K562 (cell line): ENCODE data around the gene MRNIP. TPM values are rescaled to one million over a fixed set of nuclear protein-coding genes. Genes with fewer than 3 reads are reported as not detected.

ENCODE experiments used
- ARNT ChIP-seq, 2 experiments: fragments of 450-650 bp; IDR thresholded peaks; 2 replicates each; pipeline ENCODE4 v1.6.1; 2016; ENCODE audit warnings: mild to moderate bottlenecking in 1 of 2
- CHCHD3 ChIP-seq: fragments of 250-450 bp; sonication (Bioruptor Pico); IDR thresholded peaks from 2 replicates; pipeline ENCODE4 v2.1.2; 2022; ENCODE audit warnings: mild to moderate bottlenecking
- CREM ChIP-seq: IDR thresholded peaks from 2 replicates; pipeline ENCODE4 v1.6.1; 2014; ENCODE audit warnings: antibody characterized with exemption, low read depth
- ELF1 ChIP-seq: fragments of 200-800 bp; sonication (Bioruptor generic); IDR thresholded peaks from 2 replicates; pipeline ENCODE4 v1.6.1; 2016; ENCODE audit warnings: missing genetic modification characterization, missing compliant biosample characterization
- HCFC1 ChIP-seq: IDR thresholded peaks from 2 replicates; pipeline ENCODE4 v1.6.1; 2012; ENCODE audit warnings: low read depth, low read length, improper control_type of control experiment
- HOMEZ ChIP-seq: fragments of 250-450 bp; sonication (Bioruptor Pico); IDR thresholded peaks from 2 replicates; pipeline ENCODE4 v1.4.0; 2020; ENCODE audit warnings: mild to moderate bottlenecking, moderate library complexity
- KAT7 ChIP-seq: sonication (generic); formaldehyde crosslinking; IDR thresholded peaks from 2 replicates; pipeline ENCODE4 v1.8.0; 2022; ENCODE audit warnings: missing genetic modification reagents, mild to moderate bottlenecking, borderline replicate concordance
- MTA3 ChIP-seq: fragments of 450-650 bp; formaldehyde crosslinking; IDR thresholded peaks from 2 replicates; pipeline ENCODE4 v1.6.1; 2017; ENCODE audit warnings: mild to moderate bottlenecking, borderline replicate concordance
- NCOA4 ChIP-seq: fragments of 450-650 bp; IDR thresholded peaks from 2 replicates; pipeline ENCODE4 v1.6.1; 2018; ENCODE audit warnings: mild to moderate bottlenecking; ENCODE audit not compliant: partially characterized antibody
- PPARD ChIP-seq: fragments of 250-450 bp; sonication (Bioruptor Pico); IDR thresholded peaks from 2 replicates; pipeline ENCODE4 v1.8.0; 2022; ENCODE audit warnings: inconsistent platforms, mild to moderate bottlenecking, moderate library complexity
- PTRF ChIP-seq: fragments of 450-650 bp; IDR thresholded peaks from 2 replicates; pipeline ENCODE4 v1.6.1; 2016; ENCODE audit warnings: mild to moderate bottlenecking, missing genetic modification characterization, missing compliant biosample characterization
- SAP30 ChIP-seq: fragments of 200-600 bp; sonication (generic); IDR thresholded peaks from 2 replicates; pipeline ENCODE4 v1.6.1; 2012; ENCODE audit warnings: borderline replicate concordance, low read depth, mild to moderate bottlenecking, moderate library complexity, low read length, control low read depth, inconsistent platforms; ENCODE audit not compliant: insufficient read depth, poor library complexity, severe bottlenecking
- TEAD4 ChIP-seq, 2 experiments: sonication (generic) in 1 of 2; formaldehyde crosslinking in 1 of 2; IDR thresholded peaks; 2 replicates each; pipeline versions ENCODE4 v1.6.1 to v1.8.0; 2012 to 2022; ENCODE audit warnings: borderline replicate concordance in 1 of 2, inconsistent platforms in 1 of 2, low read length in 1 of 2, mild to moderate bottlenecking in 1 of 2, missing genetic modification reagents in 1 of 2
- TRIM24 ChIP-seq, 2 experiments: fragments of 450-650 bp; IDR thresholded peaks; 2 replicates each; pipeline ENCODE4 v1.6.1; 2016
- ZBED1 ChIP-seq: IDR thresholded peaks from 2 replicates; pipeline ENCODE4 v1.6.1; 2014
- ZNF121 ChIP-seq: sonication (generic); formaldehyde crosslinking; conservative IDR thresholded peaks from 2 replicates; pipeline ENCODE4 v1.8.0; 2022; ENCODE audit warnings: missing genetic modification reagents
- polyA plus RNA-seq, 8 experiments: library from polyadenylated mRNA; depleted of rRNA in 4 of 8; stranded (reverse) in 5 of 8; unstranded in 3 of 8; fragments of >200 nt; fragmentation: Nextera tagmentation in 2 of 8; fragmentation: Illumina TruSeq in 1 of 8; extraction: Ambion mirVana in 2 of 8; extraction: Trizol in 1 of 8; gene quantifications; 2 replicates each; pipeline versions ENCODE4 v1.2.1 to v1.2.3, GENCODE V29; 2011 to 2014; ENCODE audit warnings: inconsistent platforms in 1 of 8, missing spikeins in 1 of 8
- total RNA-seq, 7 experiments: library from RNA; depleted of rRNA in 6 of 7; stranded (reverse); fragments of >200 nt in 6 of 7; fragmentation: Illumina TruSeq in 2 of 7; extraction: Trizol in 2 of 7; gene quantifications; 2 replicates each; pipeline versions ENCODE4 v1.2.1 to v1.2.3, GENCODE V29; 2011 to 2021; ENCODE audit warnings: low replicate concordance in 1 of 7

The MRNIP gene
- total and polyA plus RNA-seq, 9 of the 15 experiments (the other 6 are each of a cell fraction or from before 2014, with no cell fraction given): 3.6 to 39.0 (median 16.8) TPM

GRCh38 chr5:179870403-179870903, 11.8 kb upstream of the MRNIP start (continued):
- TF ChIP-seq TEAD4 (IDR thresholded peaks at IDR 0.05; ENCODE audit: low read length) (no peak), TEAD4 (CRISPR knock-in tag; IDR thresholded peaks at IDR 0.05; ENCODE audit: borderline replicate concordance) (no peak), MTA3 (no peak), PTRF (no peak), ARNT (IDR thresholded peaks at IDR 0.05) (no peak), HOMEZ (CRISPR knock-in tag) (no peak), SAP30 (no peak), HCFC1 (no peak), CREM (no peak), TRIM24 (IDR thresholded peaks at IDR 0.05) (no peak), PPARD (no peak), ZBED1 (no peak), CHCHD3 (CRISPR knock-in tag) (no peak), ZNF121 (no peak), ELF1 (tag) (no peak), NCOA4 (no peak), KAT7 (no peak)
- TF ChIP-seq, all 486 proteins: peak for 17
